Fibroblast of gingiva (primary cell): ENCODE measurements around the gene TAP2.

ENCODE experiments used
- DNase-seq: peaks from one replicate; pipeline ENCODE4 v3.0.0-alpha.2; 2011; ENCODE audit warnings: low read depth

TAP2 gene

DNA sequence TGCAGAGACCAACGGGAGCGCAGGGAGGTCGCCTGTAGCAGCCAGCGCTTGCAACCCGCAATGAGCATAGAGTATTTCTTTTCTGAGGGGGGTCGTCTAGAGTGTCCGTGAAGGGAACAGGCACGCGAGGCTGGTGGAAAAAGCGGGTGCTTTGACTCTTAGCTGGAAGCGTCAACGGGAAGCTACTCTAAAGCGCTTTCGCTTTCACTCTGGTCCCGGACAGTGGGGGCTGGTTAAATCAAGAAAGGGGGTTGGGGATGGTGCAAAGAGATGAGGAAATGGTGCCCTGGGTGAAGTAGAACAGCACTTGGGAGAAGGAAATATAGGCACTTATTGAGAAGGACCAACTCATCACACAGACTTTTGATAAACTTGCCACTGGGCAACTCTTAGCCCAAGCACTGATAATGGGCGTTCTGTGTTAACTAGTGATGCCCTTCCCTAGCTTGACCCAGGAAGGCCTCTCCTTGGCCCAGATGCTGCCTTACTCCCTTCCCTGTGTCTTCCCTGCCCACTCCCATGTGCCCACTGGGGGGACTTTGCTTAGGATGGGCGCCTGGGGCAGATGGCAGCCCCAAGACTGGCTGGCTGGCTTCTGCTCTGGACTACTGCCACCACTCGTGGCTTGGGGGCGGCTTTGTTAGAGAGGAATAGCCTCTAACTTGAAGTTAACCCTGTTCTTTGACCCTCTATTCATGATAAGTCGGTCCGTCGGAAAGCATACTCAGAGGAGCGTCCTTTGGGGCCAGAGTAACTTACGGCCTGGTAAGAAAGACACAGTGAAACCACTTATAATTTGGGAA, 16.0 kb upstream of the TAP2 start:
- peak; percentile 22 for DNase-seq

- DNase-seq, result peak; percentile 90
Observed at GRCh38 chr6:32853541-32854375, 15.2 kb upstream of the TAP2 start, which contains the start of the genes PSMB9 and TAP1. Gene PSMB9 (plus strand): TSS chr6:32854192. CDS start chr6:32854230, 38 bp downstream. Gene TAP1 (minus strand): TSS chr6:32853704. CDS start chr6:32853636, 68 bp downstream.

- DNase-seq, result peak; percentile 40
Observed at GRCh38 chr6:32852844-32853540, 14.5 kb upstream of the TAP2 start.

- no peak for DNase-seq
Observed at GRCh38 chr6:32852018-32852843, 13.7 kb upstream of the TAP2 start.

DNA sequence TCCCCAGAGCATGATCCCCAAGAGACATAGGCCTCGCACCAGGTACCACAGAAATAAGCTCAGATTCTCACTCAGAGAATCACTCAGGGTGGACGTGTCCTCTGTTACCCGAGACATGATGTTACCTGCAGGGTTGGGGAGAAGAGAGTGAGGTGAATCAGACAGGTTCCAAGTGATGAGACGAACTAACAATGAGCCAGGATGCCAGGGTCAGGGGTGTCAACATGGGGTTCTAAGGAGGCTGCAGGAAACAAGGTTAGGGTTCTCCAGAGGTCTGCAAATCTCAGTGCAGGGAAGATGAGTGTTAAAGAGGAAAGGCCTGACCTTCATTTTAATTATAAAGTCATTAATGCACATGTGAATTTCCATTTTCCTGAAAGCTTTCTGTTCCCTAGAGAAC, 12.5 kb upstream of the TAP2 start:
- no peak for DNase-seq

DNA sequence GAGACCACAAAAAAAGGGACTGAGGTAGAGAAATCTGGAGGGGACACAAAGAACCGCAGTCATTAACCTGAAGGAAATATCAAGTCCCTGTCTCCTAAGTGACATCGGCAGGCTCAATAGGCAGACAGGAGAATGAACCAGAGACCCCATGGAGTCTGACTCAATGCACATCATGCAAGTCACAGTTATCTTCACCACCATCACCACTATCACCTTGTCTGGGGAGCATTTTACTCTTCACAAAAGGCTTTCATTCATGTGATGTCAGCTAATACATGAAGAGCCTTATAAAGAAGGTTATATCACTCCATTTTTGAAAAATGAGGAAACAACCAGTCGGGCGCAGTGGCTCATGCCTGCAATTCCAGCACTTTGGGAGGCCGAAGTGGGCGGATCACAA, 10.6 kb upstream of the TAP2 start:
- no peak for DNase-seq

- no peak for DNase-seq
Observed at GRCh38 chr6:32847795-32848194, 9.3 kb upstream of the TAP2 start.

GRCh38 chr6:32847004-32847403, 8.5 kb upstream of the TAP2 start:
- DNase-seq, result no peak

- no peak for DNase-seq
Observed at GRCh38 chr6:32845384-32845884, 6.9 kb upstream of the TAP2 start.

DNA sequence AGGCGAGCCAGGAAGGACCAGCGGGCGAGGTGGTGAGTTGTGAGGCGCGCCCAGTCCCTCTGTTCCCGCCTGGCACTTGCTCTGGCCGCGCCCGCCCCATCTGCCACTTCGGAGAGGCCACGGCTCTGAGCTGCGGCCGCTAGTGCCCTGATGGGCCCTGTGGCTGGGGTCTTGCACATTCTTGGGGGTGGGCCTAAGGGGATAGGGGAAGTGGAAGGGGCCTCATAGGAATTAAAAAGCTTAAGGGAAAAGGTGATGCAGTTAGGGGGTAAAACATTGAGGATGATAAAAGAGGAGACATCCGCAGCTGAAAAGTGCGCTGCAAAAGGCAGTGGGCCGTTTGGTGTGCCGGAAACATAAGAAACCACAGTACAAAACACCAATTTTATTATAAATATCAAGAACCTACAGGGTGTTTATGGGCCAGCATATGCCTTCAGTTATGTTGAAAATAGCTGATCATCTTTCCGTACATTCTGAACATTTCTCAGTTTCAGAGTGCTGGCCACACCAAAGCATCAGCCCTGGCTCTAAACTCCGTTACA, 6.4 kb upstream of the TAP2 start:
- no peak for DNase-seq

DNA sequence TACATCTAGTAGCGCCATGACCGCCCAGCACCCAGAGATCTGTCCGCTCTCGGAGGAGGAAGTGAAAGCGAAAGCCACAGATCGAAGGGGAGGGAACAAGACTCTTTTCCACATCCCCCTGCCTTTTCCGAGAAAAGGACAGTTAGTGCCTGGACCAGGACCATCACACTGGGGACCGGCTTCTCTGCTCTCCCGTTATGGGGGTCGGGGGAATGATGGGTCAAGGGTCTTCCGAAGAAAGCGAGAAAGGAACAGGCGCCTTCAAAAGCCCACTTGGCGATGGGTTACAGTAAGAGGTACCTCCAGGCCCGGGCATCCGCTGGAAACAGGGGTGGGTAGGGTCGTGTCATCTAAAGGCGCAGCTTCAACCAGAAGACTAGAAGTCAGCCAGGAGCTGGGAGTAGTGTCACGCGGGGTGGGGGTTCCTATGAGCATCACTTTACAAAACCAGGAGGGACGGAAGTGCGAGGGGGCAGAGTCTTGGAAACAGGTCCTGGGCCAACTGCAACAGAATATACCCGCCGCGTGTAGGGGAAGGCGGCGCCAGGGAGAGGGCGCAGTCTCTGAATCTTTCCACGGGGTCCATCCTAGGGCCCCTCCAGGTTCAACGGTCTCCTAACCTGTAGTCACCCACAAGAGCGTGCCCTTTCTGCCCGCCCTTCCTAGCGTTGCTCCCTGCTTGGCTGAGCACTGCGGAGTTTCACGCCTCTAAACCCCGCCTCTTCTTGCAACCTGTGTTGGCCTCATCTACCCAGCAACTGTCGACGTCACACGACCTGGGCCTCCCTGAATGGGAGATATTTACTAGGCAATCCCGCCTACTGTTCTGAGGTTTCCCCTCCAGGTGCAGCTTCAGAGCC, 5.7 kb upstream of the TAP2 start, which contains the start of gene PSMB8:
TSS of gene PSMB8 (minus strand) at position 69 of the 860 bp plus-strand sequence. CDS start at position 18, 51 bp downstream.
- DNase-seq, result peak; percentile 86

DNA sequence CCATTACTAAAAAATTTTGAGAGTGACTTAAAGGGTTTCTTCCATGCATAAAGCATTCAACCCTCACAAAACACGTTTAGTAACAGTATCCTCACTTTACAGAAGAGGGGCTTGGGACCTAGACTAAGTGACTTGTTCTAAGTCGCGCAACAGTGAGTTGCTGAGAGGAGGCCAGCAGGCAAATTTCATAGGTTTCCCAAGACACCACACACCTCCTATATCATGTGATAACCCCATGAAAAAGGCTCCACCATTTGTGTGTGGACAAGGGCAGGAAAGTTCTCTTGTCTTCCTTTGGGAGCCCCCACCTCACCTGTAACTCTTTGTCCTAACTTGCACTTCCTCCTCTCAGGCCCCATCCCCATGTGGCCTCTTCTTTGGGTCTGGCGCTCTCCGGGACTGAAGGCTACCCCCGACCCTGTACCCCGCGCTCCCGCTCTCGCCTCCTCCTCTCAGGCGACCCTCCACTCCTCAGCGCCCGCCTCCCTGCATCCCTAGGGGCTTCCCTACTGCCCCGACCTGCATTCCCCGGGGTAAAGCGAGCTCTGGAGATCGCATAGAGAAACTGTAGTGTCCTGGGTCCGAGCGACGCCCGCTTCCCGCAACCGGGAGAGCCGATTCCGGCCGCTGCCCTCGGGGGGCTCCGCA, 4.9 kb upstream of the TAP2 start:
- peak; percentile 6 for DNase-seq

GRCh38 chr6:32842690-32843089, 4.2 kb upstream of the TAP2 start:
- no peak for DNase-seq

DNA sequence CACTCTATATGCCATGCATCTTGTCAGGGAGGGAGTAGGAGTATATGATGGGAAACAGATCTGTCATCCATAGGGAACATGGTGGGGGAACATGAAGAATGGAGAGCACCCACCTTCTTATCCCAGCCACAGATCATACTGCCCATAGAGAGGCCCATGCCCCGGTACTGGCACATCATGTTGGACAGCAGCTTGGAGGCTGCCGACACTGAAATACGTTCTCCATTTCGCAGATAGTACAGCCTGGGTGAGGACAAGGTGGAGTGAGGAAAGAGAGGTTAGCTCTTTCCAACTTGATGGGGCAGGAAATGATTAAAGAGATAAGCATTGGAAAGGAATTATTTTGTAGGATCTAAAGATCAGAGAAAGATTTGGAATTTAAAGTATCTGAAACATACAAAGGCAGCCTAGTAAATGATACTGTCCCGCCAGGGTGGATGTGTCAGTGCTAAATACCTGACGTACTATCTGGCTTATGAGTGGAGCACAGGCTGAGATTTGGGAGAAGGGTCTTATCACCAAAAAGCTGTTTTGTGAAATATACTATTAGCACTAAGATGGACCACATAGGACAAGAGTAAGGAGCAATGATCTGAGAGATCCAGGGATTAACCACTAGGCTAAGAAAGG, 3.6 kb upstream of the TAP2 start:
- no peak for DNase-seq

GRCh38 chr6:32840604-32841246, 2.2 kb upstream of the TAP2 start:
- DNase-seq, result no peak

GRCh38 chr6:32839356-32839755, 817 bp upstream of the TAP2 start:
- no peak for DNase-seq

DNA sequence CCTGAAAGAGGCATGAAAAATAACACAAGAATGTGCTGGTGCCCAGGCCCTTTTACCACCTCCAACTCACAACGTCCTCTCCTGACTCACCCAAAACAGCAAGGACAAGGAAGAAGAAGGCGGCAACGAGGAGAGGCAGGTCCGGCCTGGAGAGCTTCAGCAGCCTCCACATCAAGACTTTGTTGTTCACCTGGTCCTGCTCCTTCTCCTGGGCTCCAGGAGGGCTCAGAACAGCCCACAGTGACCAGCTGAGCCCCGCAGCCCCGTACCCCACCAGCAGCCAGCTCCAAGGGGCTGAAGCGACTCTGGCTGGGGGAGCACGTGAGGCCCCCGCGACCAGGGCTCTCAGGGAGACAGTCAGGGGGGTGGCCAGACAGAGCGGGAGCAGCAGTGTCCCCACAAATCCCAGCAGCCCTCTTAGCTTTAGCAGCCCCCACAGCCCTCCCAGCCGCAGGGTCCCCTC, 857 bp downstream of the TAP2 start:
- DNase-seq, result no peak

DNA sequence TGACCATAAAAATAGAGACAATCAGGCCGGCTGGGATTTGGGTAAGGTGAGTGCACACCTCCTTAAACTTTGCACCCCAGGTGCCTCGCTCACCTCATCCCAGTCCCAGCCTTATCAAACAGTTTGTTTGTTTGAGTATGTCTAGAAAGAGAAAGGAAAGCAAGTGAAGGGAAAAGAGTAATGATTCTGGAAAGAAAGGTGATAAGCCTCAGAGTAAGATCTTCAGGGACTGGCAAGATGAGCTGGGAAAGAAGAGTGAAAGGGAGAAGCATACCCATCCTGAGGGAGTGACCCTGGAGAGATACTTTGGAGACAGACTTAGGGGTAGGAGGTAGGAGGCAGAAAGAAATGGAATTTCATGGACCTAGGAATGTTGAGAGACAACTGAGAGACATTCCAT, 1.7 kb downstream of the TAP2 start:
- no peak for DNase-seq
